A673 (cell line): ENCODE results near the gene CTAGE9. TPM values are rescaled to one million over a fixed set of nuclear protein-coding genes. Genes with fewer than 3 reads are reported as not detected.

Experiments used
- BruUV-seq: library from RNA; stranded (reverse); fragments of 400-500 nt; replicated peaks from 2 replicates; lab custom pipeline; 2021; lab: Mats Ljungman, UMichigan
- CTCF ChIA-PET: fragments of 300-600 bp; sonication (Branson Sonifier 250); formaldehyde crosslinking; loops from one replicate; lab custom pipeline; 2022; ENCODE audit warnings: antibody characterized with exemption; lab: Charles Lee
- POLR2A ChIA-PET: fragments of 300-600 bp; sonication (Branson Sonifier 250); formaldehyde crosslinking; loops from one replicate; lab custom pipeline; 2022; ENCODE audit warnings: antibody characterized with exemption; ENCODE audit not compliant: low non-redundant PET; lab: Charles Lee
- DNase-seq: peaks from one replicate; pipeline ENCODE4 v3.0.0-alpha.2; 2015; ENCODE audit warnings: low spot score
- H3K27ac ChIP-seq: fragments of 200-600 bp; sonication (generic); 2 replicates; pipeline ENCODE4 v1.5.1; 2016; ENCODE audit warnings: mixed run types, low read depth, mild to moderate bottlenecking, mixed read lengths, antibody characterized with exemption, low read length; ENCODE audit not compliant: poor library complexity, severe bottlenecking
- H3K27me3 ChIP-seq: fragments of 200-600 bp; sonication (generic); replicated peaks from 2 replicates; pipeline ENCODE4 v1.6.1; 2017; ENCODE audit warnings: mixed run types, low read depth, mild to moderate bottlenecking, mixed read lengths, antibody characterized with exemption, low read length; ENCODE audit not compliant: insufficient read depth, poor library complexity
- H3K36me3 ChIP-seq: fragments of 200-600 bp; sonication (generic); 2 replicates; pipeline ENCODE4 v1.6.1; 2016; ENCODE audit warnings: mixed run types, mild to moderate bottlenecking, mixed read lengths, antibody characterized with exemption, low read length; ENCODE audit not compliant: insufficient read depth, poor library complexity, severe bottlenecking
- H3K4me1 ChIP-seq: fragments of 200-600 bp; sonication (generic); 2 replicates; pipeline ENCODE4 v1.6.1; 2017; ENCODE audit warnings: mixed run types, mild to moderate bottlenecking, mixed read lengths, antibody characterized with exemption, low read length; ENCODE audit not compliant: insufficient read depth, poor library complexity, severe bottlenecking
- H3K4me3 ChIP-seq: fragments of 200-600 bp; sonication (generic); 2 replicates; pipeline ENCODE4 v1.5.1; 2016; ENCODE audit warnings: low read depth, mixed run types, mild to moderate bottlenecking, mixed read lengths, low read length; ENCODE audit not compliant: poor library complexity, severe bottlenecking
- H3K9me3 ChIP-seq: fragments of 200-600 bp; sonication (generic); 2 replicates; pipeline ENCODE4 v1.6.1; 2016; ENCODE audit warnings: mixed run types, low read depth, mild to moderate bottlenecking, mixed read lengths, antibody characterized with exemption, low read length; ENCODE audit not compliant: poor library complexity, severe bottlenecking
- CTCF ChIP-seq: fragments of 300-800, 200-600 bp; sonication (generic); conservative IDR thresholded peaks from 2 replicates; pipeline ENCODE4 v1.5.1; 2017; ENCODE audit warnings: low read depth, mild to moderate bottlenecking, antibody characterized with exemption, low read length, moderate library complexity, mixed read lengths
- EZH2 ChIP-seq: fragments of 200-600 bp; sonication (generic); IDR thresholded peaks from 2 replicates; pipeline ENCODE4 v1.6.1; 2017; ENCODE audit warnings: borderline replicate concordance, low read depth, mild to moderate bottlenecking, mixed read lengths, antibody characterized with exemption, low read length; ENCODE audit not compliant: poor library complexity, severe bottlenecking
- intact Hi-C: fragments of 100-400 bp; cut with micrococcal nuclease; formaldehyde crosslinking; loops from one replicate; pipeline ENCODE4 v1.10.0; 2022; ENCODE audit not compliant: unreplicated experiment
- total RNA-seq: library from RNA; stranded (reverse); gene quantifications from 2 replicates; pipeline ENCODE4 v1.2.3, GENCODE V29; 2021

CTAGE9 gene
- total RNA-seq, 1 experiment from 2014 or later, result not detected

GRCh38 chr6:131744432-131745287 lies 33.8 kb upstream of the CTAGE9 start:
- H3K36me3 ChIP-seq, result no peaks in the 10 kb centered on the region
- H3K27ac ChIP-seq, result no peak overlapping the region
- H3K4me1 ChIP-seq, result peaks cover 4% of the 10 kb centered on the region
- TF ChIP-seq EZH2 (no peak), CTCF (no peak)
- H3K27me3 ChIP-seq, result no peaks in the 10 kb centered on the region
- no peak for DNase-seq
- BruUV-seq, result no TSS peak
- ChIA-PET POLR2A (interaction anchor here (0.7 kb wide), 1 partner anchor 12 kb away, joined by 7 read pairs; no protein-coding TSS in a partner anchor), CTCF (no interaction called here)
- H3K4me3 ChIP-seq, result no peak overlapping the region
- no peaks in the 10 kb centered on the region for H3K9me3 ChIP-seq
- intact Hi-C loops, result no loop called here

- Histone ChIP-seq H3K36me3 (no peaks in the 10 kb centered on the region), H3K4me1 (no peaks in the 10 kb centered on the region), H3K27ac (no peak overlapping the region), H3K27me3 (no peaks in the 10 kb centered on the region), H3K9me3 (no peaks in the 10 kb centered on the region), H3K4me3 (no peak overlapping the region)
- no peak for TF ChIP-seq CTCF
- TF ChIP-seq EZH2, result no peak
- BruUV-seq, result no TSS peak
- ChIA-PET POLR2A (no interaction called here), CTCF (no interaction called here)
- intact Hi-C loops, result no loop called here
- no peak for DNase-seq
Measured at GRCh38 chr6:131741688-131742393, 31.0 kb upstream of the CTAGE9 start.

- BruUV-seq, result no TSS peak
Measured at GRCh38 chr6:131740161-131740560, 29.3 kb upstream of the CTAGE9 start.

More at GRCh38 chr6:131740161-131740560, 29.3 kb upstream of the CTAGE9 start:
- no peak overlapping the region for H3K27ac ChIP-seq
- H3K36me3 ChIP-seq, result no peaks in the 10 kb centered on the region
- no peaks in the 10 kb centered on the region for H3K27me3 ChIP-seq
- DNase-seq, result no peak
- ChIA-PET POLR2A (no interaction called here), CTCF (no interaction called here)
- TF ChIP-seq CTCF (no peak), EZH2 (no peak)
- intact Hi-C loops, result no loop called here
- H3K4me3 ChIP-seq, result no peak overlapping the region
- no peaks in the 10 kb centered on the region for H3K9me3 ChIP-seq
- H3K4me1 ChIP-seq, result no peaks in the 10 kb centered on the region
